Esophagus muscularis mucosa (tissue), 4 donors: ENCODE measurements around the gene TRPV4. TPM values are rescaled to one million over a fixed set of nuclear protein-coding genes. Genes with fewer than 3 reads are reported as not detected.

ENCODE experiments used
- DNase-seq: peaks from one replicate; pipeline ENCODE4 v3.0.0-alpha.2; 2017; ENCODE audit errors: extremely low spot score
- H3K27ac ChIP-seq, 4 donors: fragments of 200-600 bp; sonication (generic); replicated peaks in 1 of 4; 1 replicate in 3 of 4; 2 replicates in 1 of 4; pipeline ENCODE4 v1.5.1; 2016 to 2019; ENCODE audit warnings: mild to moderate bottlenecking in 1 of 4
- H3K27me3 ChIP-seq, 4 donors: fragments of 200-600 bp; sonication (generic); one replicate each; pipeline versions ENCODE4 v1.5.1 to v1.6.0; 2016 to 2019
- H3K36me3 ChIP-seq, 4 donors: fragments of 200-600 bp; sonication (generic); one replicate each; pipeline ENCODE4 v1.5.1; 2016 to 2019
- H3K4me1 ChIP-seq, 4 donors: fragments of 200-600 bp; sonication (generic); one replicate each; pipeline ENCODE4 v1.5.1; 2016 to 2019
- H3K4me3 ChIP-seq, 4 donors: fragments of 200-600 bp; sonication (generic); 1 replicate in 2 of 4; 2 replicates in 2 of 4; pipeline ENCODE4 v1.5.1; 2016 to 2019; ENCODE audit warnings: mild to moderate bottlenecking in 4 of 4, moderate library complexity in 1 of 4
- H3K9me3 ChIP-seq, 4 donors: fragments of 200-600 bp; sonication (generic); 1 replicate in 3 of 4; 2 replicates in 1 of 4; pipeline ENCODE4 v1.5.1; 2016 to 2019
- CTCF ChIP-seq, 3 experiments: fragments of 200-600 bp in 2 of 3; fragments of 450-650 bp in 1 of 3; sonication (generic) in 2 of 3; IDR thresholded peaks; one replicate each; pipeline ENCODE4 v1.5.1; 2017 to 2019; ENCODE audit warnings: antibody characterized with exemption in 3 of 3, mild to moderate bottlenecking in 2 of 3, moderate library complexity in 1 of 3
- EP300 ChIP-seq: sonication (generic); formaldehyde crosslinking; IDR thresholded peaks from one replicate; pipeline ENCODE4 v1.6.1; 2017; ENCODE audit warnings: antibody characterized with exemption
- POLR2A ChIP-seq: fragments of 450-650 bp; IDR thresholded peaks from one replicate; pipeline ENCODE4 v1.6.1; 2017; ENCODE audit warnings: antibody characterized with exemption, moderate library complexity, mild to moderate bottlenecking, low read depth
- POLR2AphosphoS5 ChIP-seq, 2 donors: sonication (generic); formaldehyde crosslinking; IDR thresholded peaks; one replicate each; pipeline ENCODE4 v1.6.1; 2017; ENCODE audit warnings: antibody characterized with exemption in 2 of 2
- WGBS: methylation state at CpG from one replicate; pipeline ENCODE4 v1.1.5; 2018; 5-methylcytosine and 5-hydroxymethylcytosine counted together
- intact Hi-C: fragments of 100-400 bp; cut with DNase I; formaldehyde crosslinking; loops from one replicate; pipeline ENCODE4 v1.15.1; 2023
- total RNA-seq, 4 donors: library from RNA; depleted of rRNA; stranded (reverse); fragments of >200 nt; gene quantifications; one replicate each; pipeline versions ENCODE4 v1.1.0 to v1.2.1, GENCODE V29; 2016

The TRPV4 gene
- total RNA-seq, 4 donors from 2014 or later: under 0.01 to 0.63 (median 0.35) TPM

DNA sequence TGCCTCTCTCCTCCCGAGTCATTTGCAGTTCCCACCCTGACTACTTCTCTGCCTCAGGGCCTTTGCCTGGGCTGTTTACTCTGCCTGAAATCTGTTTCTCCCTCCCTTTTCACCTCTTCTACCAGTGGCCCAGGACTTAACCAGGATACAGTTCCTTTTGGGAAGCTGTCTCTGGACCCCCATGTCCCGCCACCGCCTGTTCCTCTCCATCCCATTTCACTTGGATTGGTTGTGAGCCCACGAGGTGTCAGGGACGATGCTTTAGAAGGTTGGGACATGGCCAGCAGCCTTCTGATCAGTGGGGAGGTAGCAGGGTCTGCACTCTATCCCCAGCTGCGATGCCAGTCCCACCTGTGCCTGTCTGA, 67.8 kb downstream of the TRPV4 start:
- no peak for TF ChIP-seq EP300
- TF ChIP-seq CTCF (IDR thresholded peaks at IDR 0.05): no peak
- TF ChIP-seq POLR2AphosphoS5 (IDR thresholded peaks at IDR 0.05): no peak
- TF ChIP-seq POLR2A: no peak
- peaks cover 0 to 3% (median 0%) of the 10 kb centered on the region in 4 donors for H3K4me1 ChIP-seq
- 95% methylated on average over 6 of the region's 6 CpGs for WGBS
- H3K27me3 ChIP-seq: no peaks in the 10 kb centered on the region
- no peak overlapping the region for H3K27ac ChIP-seq
- peaks cover 0 to 7% (median 3%) of the 10 kb centered on the region in 4 donors for H3K9me3 ChIP-seq
- intact Hi-C loops: no loop called here
- H3K4me3 ChIP-seq: no peak overlapping the region
- no peak for DNase-seq
- peaks cover 0 to 10% (median 0%) of the 10 kb centered on the region in 4 donors for H3K36me3 ChIP-seq

DNA sequence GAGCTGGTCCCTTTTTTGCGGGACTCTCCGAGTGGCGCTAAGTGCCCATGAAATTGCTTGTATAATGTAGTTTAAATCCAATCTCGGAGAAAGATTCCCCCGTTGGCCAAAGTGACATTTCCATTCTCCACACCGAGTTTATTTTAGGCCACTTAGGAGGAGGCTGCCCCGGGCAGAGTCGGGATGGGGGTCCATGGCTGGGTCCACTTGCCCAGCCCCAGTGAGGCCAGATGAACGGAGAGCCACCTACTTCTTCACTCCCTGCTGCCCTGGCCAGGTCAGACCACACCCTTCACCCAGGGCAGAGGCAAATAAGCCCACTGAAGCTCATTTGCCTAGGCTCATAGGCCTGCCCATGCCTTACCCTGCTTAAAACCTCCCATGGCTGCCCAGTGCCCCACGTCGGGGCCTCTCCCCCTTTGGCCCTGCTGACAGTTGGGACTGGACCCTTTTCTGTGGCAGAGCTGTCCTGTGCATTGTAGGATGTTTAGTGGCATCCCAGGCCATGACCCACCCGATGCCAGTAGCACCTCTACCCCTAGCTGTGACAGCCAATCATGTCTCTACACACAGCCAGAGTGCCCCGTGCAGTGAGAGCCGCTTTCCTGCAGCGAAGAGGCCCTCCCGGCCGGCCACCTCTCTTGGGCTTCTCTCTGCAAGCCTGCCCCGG, 68.3 kb downstream of the TRPV4 start:
- Histone ChIP-seq H3K27me3 (peaks cover 0 to under 1% (median 0%) of the 10 kb centered on the region in 4 donors), H3K9me3 (peaks cover 0 to 7% (median 3%) of the 10 kb centered on the region in 4 donors), H3K4me3 (no peak overlapping the region), H3K4me1 (peaks cover 0 to 8% (median 0%) of the 10 kb centered on the region in 4 donors), H3K36me3 (peaks cover 0 to 10% (median 0%) of the 10 kb centered on the region in 4 donors), H3K27ac (no peak overlapping the region)
- DNase-seq: no peak
- no peak for TF ChIP-seq POLR2AphosphoS5 (IDR thresholded peaks at IDR 0.05)
- 86% methylated on average over 15 of the region's 18 CpGs for WGBS
- intact Hi-C loops: no loop called here

- Histone ChIP-seq H3K27ac (no peak overlapping the region), H3K4me1 (peaks cover 0 to 8% (median 0%) of the 10 kb centered on the region in 4 donors), H3K27me3 (peaks cover 0 to 8% (median 0%) of the 10 kb centered on the region in 4 donors), H3K9me3 (peaks cover 0 to 7% (median 3%) of the 10 kb centered on the region in 4 donors), H3K36me3 (peaks cover 0 to 10% (median 0%) of the 10 kb centered on the region in 4 donors), H3K4me3 (no peak overlapping the region)
- TF ChIP-seq CTCF (IDR thresholded peaks at IDR 0.05): no peak
- no peak for TF ChIP-seq POLR2AphosphoS5 (IDR thresholded peaks at IDR 0.05)
- no peak for TF ChIP-seq POLR2A
- no peak for TF ChIP-seq EP300
- WGBS: 88% methylated on average over 3 of the region's 3 CpGs
- DNase-seq: no peak
- intact Hi-C loops: no loop called here
Measured at GRCh38 chr12:109764123-109764522, 69.1 kb downstream of the TRPV4 start.

DNA sequence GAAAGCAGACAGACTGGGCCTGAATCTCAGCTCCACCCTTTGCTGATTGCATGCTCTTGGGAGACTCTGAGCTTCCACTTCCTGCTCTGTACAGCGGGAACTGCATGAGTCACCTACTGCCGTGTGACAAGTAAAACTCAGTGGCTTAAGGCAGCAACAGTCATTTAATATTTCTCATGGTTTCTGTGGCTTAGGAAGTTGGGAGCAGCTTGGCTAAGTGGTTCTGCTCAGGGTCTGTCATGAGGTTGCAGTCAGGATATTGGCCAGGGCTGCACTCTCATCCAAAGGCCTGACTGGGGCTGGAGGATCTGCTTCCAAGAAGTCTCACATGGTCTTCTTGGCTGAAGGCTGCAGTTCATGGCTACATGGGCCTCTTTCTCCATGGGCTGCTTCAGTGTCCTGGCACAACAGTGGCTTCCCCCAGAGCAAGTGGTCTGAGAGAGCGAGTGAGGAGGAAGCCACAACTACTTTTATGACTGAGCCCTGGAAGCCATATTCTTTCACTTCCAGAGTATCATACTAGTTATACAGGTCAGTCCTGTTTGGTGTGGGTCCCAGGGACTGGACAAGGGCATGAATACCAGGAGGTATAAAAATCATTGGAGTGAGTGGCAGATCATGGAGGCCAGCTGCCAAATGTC, 69.9 kb downstream of the TRPV4 start:
- Histone ChIP-seq H3K36me3 (peaks cover 0 to 3% (median 0%) of the 10 kb centered on the region in 4 donors), H3K27me3 (peaks cover 0 to 8% (median 0%) of the 10 kb centered on the region in 4 donors), H3K4me1 (peaks cover 0 to 8% (median 0%) of the 10 kb centered on the region in 4 donors), H3K4me3 (no peak overlapping the region), H3K9me3 (peaks cover 0 to 7% (median 3%) of the 10 kb centered on the region in 4 donors), H3K27ac (no peak overlapping the region)
- WGBS: no CpG with 5 or more reads among the region's 3 CpGs
- intact Hi-C loops: no loop called here
- DNase-seq: no peak
- no peak for TF ChIP-seq POLR2AphosphoS5 (IDR thresholded peaks at IDR 0.05)
- no peak for TF ChIP-seq POLR2A
- no peak for TF ChIP-seq EP300
- TF ChIP-seq CTCF (IDR thresholded peaks at IDR 0.05): no peak

DNA sequence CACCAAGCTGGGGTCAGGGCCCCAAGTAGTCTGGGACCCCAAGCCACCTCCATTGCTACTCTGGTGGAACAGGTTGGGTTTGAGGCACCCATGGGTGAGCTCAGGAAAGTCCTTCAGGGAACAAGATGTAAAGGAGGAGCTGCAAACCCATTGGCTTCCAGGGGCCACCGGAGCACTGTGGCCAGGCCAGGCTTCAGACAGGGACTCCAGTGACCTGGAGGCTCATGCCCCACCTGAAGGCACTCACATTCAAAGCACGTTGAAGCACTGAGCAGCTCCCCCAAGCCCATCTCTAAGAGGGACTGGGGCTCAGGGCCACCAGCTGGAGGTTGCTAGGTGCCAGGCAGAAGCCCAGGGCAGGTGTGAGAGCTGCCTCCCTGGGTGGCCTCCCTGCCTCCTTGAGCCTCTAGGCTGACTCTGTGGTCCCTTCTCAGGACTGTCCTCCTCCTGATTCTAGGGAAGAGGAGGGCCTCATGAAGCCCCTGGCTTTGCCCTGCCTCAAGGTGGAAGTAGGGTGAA, 70.5 kb downstream of the TRPV4 start:
- H3K9me3 ChIP-seq: peaks cover 0 to 7% (median 3%) of the 10 kb centered on the region in 4 donors
- intact Hi-C loops: no loop called here
- no peak for TF ChIP-seq POLR2AphosphoS5 (IDR thresholded peaks at IDR 0.05)
- no peak for TF ChIP-seq POLR2A
- TF ChIP-seq CTCF (IDR thresholded peaks at IDR 0.05): no peak
- H3K27me3 ChIP-seq: peaks cover 0 to 8% (median 0%) of the 10 kb centered on the region in 4 donors
- H3K36me3 ChIP-seq: no peaks in the 10 kb centered on the region
- H3K4me1 ChIP-seq: peaks cover 0 to 8% (median 0%) of the 10 kb centered on the region in 4 donors
- WGBS: 80% methylated on average over 1 of the region's 2 CpGs
- no peak for DNase-seq
- H3K27ac ChIP-seq: no peak overlapping the region
- no peak overlapping the region for H3K4me3 ChIP-seq
